HG03045 (cell line): ENCODE data around the gene PROC.
"Not testable (repeated sequence)": the region's sequence is repeated elsewhere in the genome, so short reads cannot be mapped to it uniquely, and the experiment has no call there.

Experiments used
- ATAC-seq: cut with Tn5 transposase; IDR thresholded peaks from one replicate; pipeline ENCODE4 v1.9.1; 2021; ENCODE audit warnings: mild to moderate bottlenecking, moderate library complexity; ENCODE audit not compliant: unreplicated experiment

The PROC gene

GRCh38 chr2:127425540-127426490 lies 7.6 kb downstream of the PROC start:
- no peak for ATAC-seq

GRCh38 chr2:127426501-127427354 lies 8.5 kb downstream of the PROC start:
- no peak for ATAC-seq

GRCh38 chr2:127427376-127428056 lies 9.3 kb downstream of the PROC start:
- ATAC-seq: no peak

DNA sequence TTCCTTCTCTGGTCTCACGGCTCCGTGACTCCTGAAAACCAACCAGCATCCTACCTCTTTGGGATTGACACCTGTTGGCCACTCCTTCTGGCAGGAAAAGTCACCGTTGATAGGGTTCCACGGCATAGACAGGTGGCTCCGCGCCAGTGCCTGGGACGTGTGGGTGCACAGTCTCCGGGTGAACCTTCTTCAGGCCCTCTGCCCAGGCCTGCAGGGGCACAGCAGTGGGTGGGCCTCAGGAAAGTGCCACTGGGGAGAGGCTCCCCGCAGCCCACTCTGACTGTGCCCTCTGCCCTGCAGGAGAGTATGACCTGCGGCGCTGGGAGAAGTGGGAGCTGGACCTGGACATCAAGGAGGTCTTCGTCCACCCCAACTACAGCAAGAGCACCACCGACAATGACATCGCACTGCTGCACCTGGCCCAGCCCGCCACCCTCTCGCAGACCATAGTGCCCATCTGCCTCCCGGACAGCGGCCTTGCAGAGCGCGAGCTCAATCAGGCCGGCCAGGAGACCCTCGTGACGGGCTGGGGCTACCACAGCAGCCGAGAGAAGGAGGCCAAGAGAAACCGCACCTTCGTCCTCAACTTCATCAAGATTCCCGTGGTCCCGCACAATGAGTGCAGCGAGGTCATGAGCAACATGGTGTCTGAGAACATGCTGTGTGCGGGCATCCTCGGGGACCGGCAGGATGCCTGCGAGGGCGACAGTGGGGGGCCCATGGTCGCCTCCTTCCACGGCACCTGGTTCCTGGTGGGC lies 10.0 kb downstream of the PROC start:
- ATAC-seq: no peak

DNA sequence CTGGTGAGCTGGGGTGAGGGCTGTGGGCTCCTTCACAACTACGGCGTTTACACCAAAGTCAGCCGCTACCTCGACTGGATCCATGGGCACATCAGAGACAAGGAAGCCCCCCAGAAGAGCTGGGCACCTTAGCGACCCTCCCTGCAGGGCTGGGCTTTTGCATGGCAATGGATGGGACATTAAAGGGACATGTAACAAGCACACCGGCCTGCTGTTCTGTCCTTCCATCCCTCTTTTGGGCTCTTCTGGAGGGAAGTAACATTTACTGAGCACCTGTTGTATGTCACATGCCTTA lies 10.5 kb downstream of the PROC start:
- ATAC-seq: no peak

GRCh38 chr2:127429291-127429690 lies 11.1 kb downstream of the PROC start:
- no peak for ATAC-seq

GRCh38 chr2:127429844-127430425 lies 11.7 kb downstream of the PROC start:
- no peak for ATAC-seq

GRCh38 chr2:127431408-127432023 lies 13.3 kb downstream of the PROC start:
- no peak for ATAC-seq

DNA sequence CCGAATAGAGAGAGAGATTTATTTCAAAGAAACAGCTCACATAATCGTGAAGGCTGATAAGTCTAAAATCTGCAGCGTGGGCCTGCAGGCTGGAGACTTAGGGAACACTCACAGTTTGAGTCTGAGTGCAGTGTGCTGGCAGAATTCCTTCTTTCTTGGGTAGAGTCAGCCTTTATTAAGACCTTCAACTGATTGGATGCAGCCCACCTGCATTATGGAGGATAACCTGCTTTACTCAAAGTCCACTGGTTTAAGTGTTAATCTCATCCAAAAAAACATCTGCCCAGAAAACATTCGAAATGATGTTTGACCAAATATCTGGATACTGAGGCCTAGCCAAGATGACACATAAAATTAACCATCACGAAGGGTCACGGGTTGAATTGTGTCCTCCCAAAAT lies 16.3 kb downstream of the PROC start:
- ATAC-seq: no peak

GRCh38 chr2:127437056-127437455 lies 18.8 kb downstream of the PROC start:
- no peak for ATAC-seq

DNA sequence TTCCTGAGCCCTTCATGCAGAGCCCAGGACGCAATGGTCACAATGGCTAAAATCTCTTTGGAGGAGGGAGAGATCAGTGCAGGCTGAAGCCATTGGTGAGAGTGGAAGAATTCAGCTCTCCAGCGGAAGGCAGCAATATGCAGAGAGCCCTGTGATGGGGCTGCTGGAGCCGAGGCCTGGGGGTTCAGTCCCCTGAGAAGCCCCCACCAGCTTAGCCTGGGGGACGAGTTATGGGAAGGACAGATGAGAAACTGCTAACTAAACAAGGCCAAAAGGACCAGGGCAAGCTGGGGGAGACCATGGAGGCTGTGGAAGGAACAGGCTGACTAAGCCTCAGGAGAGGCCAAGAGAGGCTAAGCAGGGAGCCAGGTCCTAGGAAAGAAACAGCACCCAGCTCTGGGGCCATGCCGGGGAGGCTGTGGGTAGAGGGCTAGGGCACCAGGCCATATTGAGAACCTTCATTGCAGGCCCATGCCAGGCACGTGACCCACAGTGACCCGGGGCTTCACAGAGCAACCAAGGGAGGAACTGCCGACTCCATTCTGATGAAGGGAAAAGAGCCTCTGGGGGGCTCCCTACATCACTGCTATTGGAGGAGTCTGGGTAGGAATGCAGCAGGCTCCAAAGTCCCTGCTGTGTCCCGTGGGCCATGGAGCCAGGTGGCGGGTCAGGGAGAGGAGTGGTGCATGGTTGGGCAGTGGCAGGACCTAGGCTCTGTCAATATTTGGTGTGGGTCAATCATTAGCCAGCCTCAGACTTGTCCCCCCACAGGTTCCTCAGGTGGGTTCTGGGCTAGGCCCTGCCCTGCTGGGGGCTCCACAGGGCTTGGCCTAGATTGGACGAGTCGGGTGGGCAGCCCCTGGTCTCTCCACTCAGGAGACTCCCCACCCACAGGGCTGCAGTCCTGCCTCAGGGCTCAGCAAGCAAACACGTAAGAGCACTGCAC lies 19.8 kb downstream of the PROC start:
- no peak for ATAC-seq

DNA sequence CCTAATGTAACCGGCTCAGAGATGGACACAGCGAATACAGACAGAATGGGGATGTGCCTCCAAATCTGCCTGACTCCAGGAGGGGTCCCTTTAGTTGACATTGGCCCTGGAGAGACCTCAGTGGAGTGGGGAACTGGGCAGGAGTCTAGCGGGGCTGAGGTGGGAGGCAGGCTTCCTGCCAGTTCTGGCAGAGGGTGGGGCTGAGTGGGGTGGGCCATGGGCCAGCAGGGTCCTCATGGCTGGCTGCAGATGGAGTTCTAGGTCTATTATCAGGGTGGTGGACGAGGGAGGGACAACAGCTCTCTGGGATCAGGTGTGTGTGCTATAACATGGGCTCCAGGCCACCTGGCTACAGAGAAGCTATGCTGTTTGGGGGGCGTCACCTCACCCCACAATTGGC lies 21.1 kb downstream of the PROC start:
- no peak for ATAC-seq

DNA sequence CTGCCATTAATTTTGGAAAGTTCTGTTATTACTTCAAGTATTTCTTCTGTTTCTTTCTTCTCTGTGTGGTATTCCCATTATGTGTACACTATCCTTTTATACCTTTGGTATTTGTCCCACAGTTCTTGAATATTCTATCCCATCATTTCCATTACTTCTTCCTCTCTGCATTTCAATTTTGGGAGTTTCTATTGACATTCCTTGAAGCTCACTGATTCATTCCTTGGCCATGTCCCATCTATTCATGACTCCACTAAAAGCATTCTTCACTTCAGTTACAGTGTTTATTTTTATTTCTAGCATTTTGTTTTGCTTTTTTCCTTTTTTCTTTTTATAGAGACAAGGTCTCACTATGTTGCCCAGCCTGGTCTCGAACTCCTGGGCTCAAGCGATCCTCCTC lies 30.3 kb downstream of the PROC start:
- no peak for ATAC-seq

DNA sequence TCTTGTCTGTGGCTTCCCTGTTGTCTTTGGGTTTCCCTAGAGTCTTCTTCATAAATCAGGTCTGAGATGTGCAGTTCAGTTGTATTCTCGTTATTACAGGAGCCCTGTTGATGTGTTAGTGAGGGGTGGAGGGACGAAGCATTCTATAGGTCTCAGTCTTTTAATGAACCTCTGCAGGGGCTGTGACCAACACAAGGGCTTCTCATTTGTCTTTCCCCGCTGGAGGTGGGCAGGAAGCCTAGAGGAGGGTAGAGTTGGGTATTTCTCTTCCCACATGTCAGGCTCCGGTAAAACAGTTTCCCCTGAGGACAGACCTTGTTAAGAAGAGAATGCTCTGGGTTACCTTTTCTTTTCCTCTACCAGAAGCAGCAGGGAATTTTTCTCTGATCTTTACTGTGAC lies 31.2 kb downstream of the PROC start:
- no peak for ATAC-seq

GRCh38 chr2:127449898-127450297 lies 31.7 kb downstream of the PROC start:
- ATAC-seq: no peak

- ATAC-seq: no peak
Observed at GRCh38 chr2:127451981-127452380, 33.8 kb downstream of the PROC start.

DNA sequence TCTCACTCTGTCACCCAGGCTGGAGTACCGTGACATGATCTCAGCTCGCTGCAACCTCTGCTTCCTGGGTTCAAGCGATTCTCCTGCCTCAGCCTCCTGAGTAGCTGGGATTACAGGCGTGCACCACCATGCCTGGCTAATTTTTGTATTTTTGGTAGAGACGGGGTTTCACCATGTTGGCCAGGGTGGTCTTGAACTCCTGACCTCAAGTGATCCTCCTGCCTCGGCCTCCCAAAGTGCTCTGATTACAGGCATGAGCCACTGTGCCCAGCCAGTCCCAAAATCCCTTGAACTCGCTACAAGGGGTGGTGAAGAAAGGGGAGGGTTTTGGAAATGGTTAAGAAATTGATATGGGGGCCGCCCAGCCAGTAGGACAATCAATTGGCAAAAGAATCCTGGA lies 34.2 kb downstream of the PROC start:
- not testable (repeated sequence) for ATAC-seq

DNA sequence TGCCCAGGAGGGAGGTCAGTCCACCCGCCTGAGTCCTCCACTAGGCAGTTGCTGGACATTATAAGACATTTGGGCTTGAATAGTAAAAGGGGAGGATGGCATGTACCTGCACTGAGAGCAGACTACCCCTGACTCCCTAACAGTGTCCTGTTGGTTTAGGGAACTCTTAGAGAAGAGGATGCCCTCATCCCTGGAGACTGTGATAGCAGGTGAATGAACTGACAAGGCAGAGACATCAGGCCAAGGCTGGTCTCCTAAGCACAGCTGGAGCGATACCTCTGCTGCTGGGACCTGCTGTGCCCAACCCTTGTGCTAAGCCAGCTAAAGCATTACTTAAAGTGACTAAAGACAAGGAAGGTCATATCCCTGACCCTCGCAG lies 34.8 kb downstream of the PROC start:
- no peak for ATAC-seq
